Measurements from ENCODE around the gene RIOX2.
"Not testable (repeated sequence)": the region's sequence is repeated elsewhere in the genome, so short reads cannot be mapped to it uniquely, and the experiment has no call there.

RIOX2 gene

DNA sequence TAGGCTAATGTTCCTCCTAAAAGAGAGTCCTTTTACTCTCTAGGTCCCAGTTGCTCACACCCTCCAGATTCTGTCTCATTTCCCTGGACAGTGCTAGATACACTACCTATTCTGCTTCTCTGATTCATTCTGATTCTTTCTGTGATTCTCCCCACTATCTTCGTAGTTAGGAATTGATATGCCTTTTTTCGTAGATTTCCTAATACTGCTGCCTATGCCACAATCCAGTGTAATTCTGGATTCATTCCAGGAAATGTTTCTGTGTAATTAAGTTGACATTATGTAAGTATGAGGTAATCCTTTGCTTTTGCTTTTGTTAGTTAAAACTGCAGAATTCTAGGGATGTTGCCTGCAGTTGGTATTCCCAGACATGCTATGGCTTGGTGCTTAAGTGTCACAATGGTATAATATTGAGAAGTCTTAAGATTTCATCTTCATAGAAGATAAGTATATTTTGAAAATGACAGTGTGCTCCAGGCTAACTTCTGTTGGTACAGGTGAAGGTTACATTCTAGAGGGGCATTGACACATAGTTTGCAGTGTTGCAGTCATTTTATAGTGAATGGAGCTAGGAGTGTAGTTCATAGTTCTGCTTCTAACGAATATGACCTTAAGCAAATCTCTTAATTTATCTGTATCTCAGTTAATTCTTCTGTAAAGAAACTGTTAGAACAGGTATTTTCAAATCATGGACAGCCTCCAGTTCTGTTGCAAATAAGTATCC is 54.3 kb downstream of the RIOX2 start:
- in situ Hi-C loops (cut with HindIII; ENCODE audit: low sequenced_read_pairs), result no loop called here

- in situ Hi-C loops (cut with HindIII; ENCODE audit: low sequenced_read_pairs), result no loop called here
These were observed 55.7 kb downstream of the RIOX2 start for GRCh38 chr3:97916576-97916975.

GRCh38 chr3:97914388-97914787 is 57.8 kb downstream of the RIOX2 start:
- in situ Hi-C loops (cut with HindIII; ENCODE audit: low sequenced_read_pairs), result no loop called here

GRCh38 chr3:97911459-97911858 is 60.8 kb downstream of the RIOX2 start:
- in situ Hi-C loops (cut with HindIII; ENCODE audit: low sequenced_read_pairs), result no loop called here

DNA sequence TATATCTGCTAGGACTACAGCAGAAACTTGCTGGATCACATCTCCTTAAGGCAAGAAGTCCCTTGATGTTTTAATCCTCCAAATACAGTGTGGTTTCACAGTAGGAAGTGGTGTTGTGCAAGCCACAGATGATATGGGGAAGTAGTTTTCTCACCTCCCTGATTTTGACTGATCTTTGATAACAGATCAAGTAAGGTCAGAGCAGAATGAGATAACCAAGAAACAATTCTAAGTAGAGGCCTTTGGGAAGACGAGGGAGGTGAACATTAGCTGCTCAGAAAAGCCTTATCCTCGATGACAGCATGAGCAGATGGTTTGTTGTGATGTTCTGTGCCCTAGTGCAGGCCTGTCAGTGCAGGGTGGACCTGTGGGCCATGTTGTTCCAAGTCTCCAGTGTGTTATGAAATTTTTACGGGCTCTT is 61.3 kb downstream of the RIOX2 start:
- in situ Hi-C loops (cut with HindIII; ENCODE audit: low sequenced_read_pairs), result no loop called here

- in situ Hi-C loops (cut with HindIII; ENCODE audit: low sequenced_read_pairs), result not testable (repeated sequence)
These were observed 61.9 kb downstream of the RIOX2 start for GRCh38 chr3:97910236-97910831.

DNA sequence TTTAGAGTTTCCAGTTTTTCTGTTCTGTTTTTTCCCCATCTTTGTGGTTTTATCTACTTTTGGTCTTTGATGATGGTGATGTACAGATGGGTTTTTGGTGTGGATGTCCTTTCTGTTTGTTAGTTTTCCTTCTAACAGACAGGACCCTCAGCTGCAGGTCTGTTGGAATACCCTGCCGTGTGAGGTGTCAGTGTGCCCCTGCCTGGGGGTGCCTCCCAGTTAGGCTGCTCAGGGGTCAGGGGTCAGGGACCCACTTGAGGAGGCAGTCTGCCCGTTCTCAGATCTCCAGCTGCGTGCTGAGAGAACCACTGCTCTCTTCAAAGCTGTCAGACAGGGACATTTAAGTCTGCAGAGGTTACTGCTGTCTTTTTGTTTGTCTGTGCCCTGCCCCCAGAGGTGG is 62.4 kb downstream of the RIOX2 start:
- in situ Hi-C loops (cut with HindIII; ENCODE audit: low sequenced_read_pairs), result not testable (repeated sequence)

DNA sequence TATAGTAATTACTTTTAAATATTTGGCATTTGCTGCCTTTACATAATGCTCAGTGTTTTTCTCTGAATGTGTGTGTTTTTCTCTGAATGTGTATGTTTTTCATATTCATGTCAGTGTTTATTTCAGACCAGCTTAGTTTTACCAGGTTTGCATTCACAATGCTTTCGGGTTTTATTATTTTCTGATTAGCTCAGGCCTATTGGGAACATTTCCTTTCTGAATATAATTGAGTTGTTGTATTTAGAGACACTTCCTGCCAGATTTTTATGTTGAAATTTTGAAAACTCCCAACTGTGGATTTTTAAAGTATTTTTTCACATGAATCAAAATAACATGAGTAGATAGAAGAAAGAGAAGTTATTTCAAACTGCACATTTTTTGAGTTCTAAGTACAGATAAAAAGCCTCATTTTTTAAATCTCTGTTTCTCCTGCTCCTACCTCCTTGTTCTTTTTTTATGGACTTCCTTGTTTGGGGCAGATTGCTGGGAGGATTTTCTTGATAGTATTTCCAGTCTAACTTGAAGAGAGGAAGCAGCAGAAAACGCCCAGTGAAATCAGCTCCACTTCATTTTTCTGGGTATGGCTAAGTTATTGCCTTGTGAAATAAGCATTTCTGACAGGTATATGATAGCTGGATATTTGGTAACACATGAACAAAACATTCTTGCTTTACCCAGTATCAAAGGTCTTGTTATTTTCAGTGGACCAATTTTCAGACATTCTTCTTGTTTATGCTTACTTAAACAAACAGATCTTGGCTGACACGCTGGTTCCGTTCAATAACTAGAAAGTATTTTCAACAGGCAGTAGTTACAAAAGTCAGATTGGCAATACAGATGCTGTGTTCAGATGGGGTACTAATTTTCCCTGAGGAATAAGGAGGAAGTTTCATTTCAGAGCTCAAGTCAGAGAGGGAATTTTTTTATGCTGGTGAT is 70.7 kb downstream of the RIOX2 start:
- in situ Hi-C loops (cut with HindIII; ENCODE audit: low sequenced_read_pairs), result no loop called here

GRCh38 chr3:97899331-97899730 is 72.9 kb downstream of the RIOX2 start:
- in situ Hi-C loops (cut with HindIII; ENCODE audit: low sequenced_read_pairs), result no loop called here

DNA sequence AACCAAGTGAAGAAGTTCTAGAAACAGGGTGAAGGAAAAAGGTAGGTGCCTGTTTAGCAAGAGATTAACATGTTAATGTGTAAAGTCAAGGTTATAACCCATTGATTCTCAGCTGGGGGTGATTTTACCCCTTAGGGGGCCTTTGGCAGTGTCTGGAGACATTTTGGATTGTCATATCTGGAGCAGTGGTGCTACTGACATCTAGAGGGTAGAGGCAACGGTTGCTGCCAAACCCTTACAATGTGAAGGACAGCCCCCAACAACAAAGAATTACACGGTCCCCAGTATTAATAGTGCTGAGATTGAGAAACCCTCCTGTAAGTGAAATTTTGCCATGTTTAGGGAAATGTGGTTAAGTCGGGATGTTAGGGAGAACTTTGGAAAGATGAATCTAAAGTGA is 75.7 kb downstream of the RIOX2 start:
- in situ Hi-C loops (cut with HindIII; ENCODE audit: low sequenced_read_pairs), result no loop called here

DNA sequence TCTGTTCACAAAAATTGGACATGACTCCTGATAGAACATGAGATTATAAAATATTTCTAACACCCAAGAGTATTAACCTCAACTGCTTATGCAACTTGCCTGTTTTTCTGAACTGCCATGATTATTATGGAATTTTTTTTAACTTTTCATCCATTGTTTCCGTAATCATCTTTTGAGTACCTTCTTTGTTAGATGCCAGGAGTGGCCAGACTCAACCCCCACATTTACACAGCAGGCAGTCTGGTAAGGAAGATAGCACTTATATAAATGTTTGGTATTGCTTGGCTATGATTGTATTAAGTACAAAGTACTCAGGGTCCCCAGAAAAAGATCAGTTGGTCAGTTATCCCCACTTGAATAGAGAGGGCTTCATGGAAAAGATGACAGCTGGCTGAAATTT is 76.1 kb downstream of the RIOX2 start:
- in situ Hi-C loops (cut with HindIII; ENCODE audit: low sequenced_read_pairs), result no loop called here

GRCh38 chr3:97895216-97895615 is 77.0 kb downstream of the RIOX2 start:
- in situ Hi-C loops (cut with HindIII; ENCODE audit: low sequenced_read_pairs), result no loop called here

- in situ Hi-C loops (cut with HindIII; ENCODE audit: low sequenced_read_pairs), result no loop called here
These were observed 79.4 kb downstream of the RIOX2 start for GRCh38 chr3:97892852-97893251.

Measured in endothelial cell of hepatic sinusoid (primary cell).